Retina (tissue), 1 donor: ENCODE results near the gene LRRC63.
"Not testable (repeated sequence)": the region's sequence is repeated elsewhere in the genome, so short reads cannot be mapped to it uniquely, and the experiment has no call there.

Experiments used
- DNase-seq: peaks from one replicate; pipeline ENCODE4 v3.0.0-alpha.2; 2016

The LRRC63 gene

GRCh38 chr13:46182491-46182877 is 29.2 kb upstream of the LRRC63 start:
- no peak for DNase-seq

GRCh38 chr13:46183018-46183946 is 28.4 kb upstream of the LRRC63 start:
- DNase-seq: no peak

- no peak for DNase-seq
These were observed 27.4 kb upstream of the LRRC63 start for GRCh38 chr13:46184277-46184699.

GRCh38 chr13:46185634-46186033 is 26.1 kb upstream of the LRRC63 start:
- DNase-seq: no peak

GRCh38 chr13:46192412-46192811 is 19.3 kb upstream of the LRRC63 start:
- no peak for DNase-seq

- DNase-seq: no peak
These were observed 16.7 kb upstream of the LRRC63 start for GRCh38 chr13:46195016-46195415.

GRCh38 chr13:46197299-46198048 is 14.3 kb upstream of the LRRC63 start:
- no peak for DNase-seq

GRCh38 chr13:46198696-46199193 is 13.0 kb upstream of the LRRC63 start:
- DNase-seq: no peak

- no peak for DNase-seq
These were observed 9.4 kb upstream of the LRRC63 start for GRCh38 chr13:46202188-46202795.

- DNase-seq: no peak
These were observed 8.8 kb upstream of the LRRC63 start for GRCh38 chr13:46202966-46203365.

- DNase-seq: no peak
These were observed 5.6 kb upstream of the LRRC63 start for GRCh38 chr13:46206143-46206542.

GRCh38 chr13:46207828-46208227 is 3.9 kb upstream of the LRRC63 start:
- DNase-seq: peak; percentile 45

GRCh38 chr13:46210362-46211083 is 1.2 kb upstream of the LRRC63 start:
- DNase-seq: no peak

GRCh38 chr13:46211116-46211482 is 629 bp upstream of the LRRC63 start:
- no peak for DNase-seq

- DNase-seq: no peak
These were observed 1.5 kb downstream of the LRRC63 start for GRCh38 chr13:46213242-46213641.

GRCh38 chr13:46214741-46215140 is 3.0 kb downstream of the LRRC63 start:
- not testable (repeated sequence) for DNase-seq

- not testable (repeated sequence) for DNase-seq
These were observed 8.5 kb downstream of the LRRC63 start for GRCh38 chr13:46220234-46220633.

- no peak for DNase-seq
These were observed 17.5 kb downstream of the LRRC63 start for GRCh38 chr13:46229251-46229650.

- no peak for DNase-seq
These were observed 20.6 kb downstream of the LRRC63 start for GRCh38 chr13:46232281-46232680.

- DNase-seq: no peak
These were observed 23.6 kb downstream of the LRRC63 start for GRCh38 chr13:46235286-46235685.

- no peak for DNase-seq
These were observed 53.6 kb downstream of the LRRC63 start for GRCh38 chr13:46265292-46265691.

GRCh38 chr13:46267166-46267565 is 55.4 kb downstream of the LRRC63 start:
- DNase-seq: no peak

- no peak for DNase-seq
These were observed 58.7 kb downstream of the LRRC63 start for GRCh38 chr13:46270416-46270815.
